Osteocyte (in vitro differentiated cells): Measurements from ENCODE around the gene CDT1. TPM values are rescaled to one million over a fixed set of nuclear protein-coding genes. Genes with fewer than 3 reads are reported as not detected.
"Not testable (repeated sequence)": the region's sequence is repeated elsewhere in the genome, so short reads cannot be mapped to it uniquely, and the experiment has no call there.

Source experiments
- DNase-seq: peaks from one replicate; pipeline ENCODE4 v3.0.0; 2021; ENCODE audit warnings: mixed read lengths; ENCODE audit not compliant: unreplicated experiment; ENCODE audit errors: extremely low spot score
- H3K27ac Mint-ChIP-seq: one replicate; pipeline ENCODE4 v1.8.0; 2021; ENCODE audit warnings: mild to moderate bottlenecking, mixed read lengths; ENCODE audit not compliant: unreplicated experiment
- H3K27me3 Mint-ChIP-seq: one replicate; pipeline ENCODE4 v1.8.0; 2021; ENCODE audit warnings: mixed read lengths; ENCODE audit not compliant: unreplicated experiment
- H3K36me3 Mint-ChIP-seq: one replicate; pipeline ENCODE4 v1.8.0; 2021; ENCODE audit warnings: mixed read lengths; ENCODE audit not compliant: unreplicated experiment
- H3K4me1 Mint-ChIP-seq: one replicate; pipeline ENCODE4 v1.8.0; 2021; ENCODE audit warnings: mixed read lengths; ENCODE audit not compliant: unreplicated experiment
- H3K4me3 Mint-ChIP-seq: one replicate; pipeline ENCODE4 v1.8.0; 2021; ENCODE audit warnings: mild to moderate bottlenecking, moderate library complexity, mixed read lengths; ENCODE audit not compliant: unreplicated experiment
- H3K9me3 Mint-ChIP-seq: one replicate; pipeline ENCODE4 v1.8.0; 2021; ENCODE audit warnings: mixed read lengths; ENCODE audit not compliant: unreplicated experiment
- CTCF ChIP-seq: fragments of 200-600 bp; sonication (generic); IDR thresholded peaks from 2 replicates; pipeline ENCODE4 v1.5.0; 2021; ENCODE audit warnings: antibody characterized with exemption, mild to moderate bottlenecking, moderate library complexity
- total RNA-seq: library from RNA; stranded (reverse); gene quantifications from 2 replicates; pipeline ENCODE4 v1.2.1, GENCODE V29; 2021

CDT1 gene
- total RNA-seq, 1 donor from 2014 or later: 6.6 TPM

- TF ChIP-seq CTCF: no peak
- Mint-ChIP-seq H3K27ac (no peak overlapping the region), H3K27me3 (no peaks in the 10 kb centered on the region), H3K9me3 (no peaks in the 10 kb centered on the region), H3K4me3 (no peak overlapping the region), H3K36me3 (peaks cover 5% of the 10 kb centered on the region), H3K4me1 (no peaks in the 10 kb centered on the region)
- no peak for DNase-seq
Measured at GRCh38 chr16:88819126-88819525, 15.5 kb downstream of the CDT1 start.

GRCh38 chr16:88820385-88821025 lies 16.9 kb downstream of the CDT1 start:
- Mint-ChIP-seq H3K9me3 (no peaks in the 10 kb centered on the region), H3K36me3 (peaks cover 5% of the 10 kb centered on the region), H3K4me3 (no peak overlapping the region), H3K27ac (no peak overlapping the region), H3K4me1 (no peaks in the 10 kb centered on the region), H3K27me3 (no peaks in the 10 kb centered on the region)
- TF ChIP-seq CTCF: no peak
- DNase-seq: no peak

GRCh38 chr16:88821168-88821850 lies 17.7 kb downstream of the CDT1 start:
- no peak for TF ChIP-seq CTCF
- Mint-ChIP-seq H3K27ac (no peak overlapping the region), H3K4me3 (no peak overlapping the region), H3K4me1 (no peaks in the 10 kb centered on the region), H3K36me3 (peaks cover 5% of the 10 kb centered on the region), H3K9me3 (no peaks in the 10 kb centered on the region), H3K27me3 (no peaks in the 10 kb centered on the region)
- DNase-seq: no peak

- no peak for DNase-seq
- H3K9me3 Mint-ChIP-seq: no peaks in the 10 kb centered on the region
- no peak overlapping the region for H3K27ac Mint-ChIP-seq
- TF ChIP-seq CTCF: no peak
- no peaks in the 10 kb centered on the region for H3K4me1 Mint-ChIP-seq
- no peaks in the 10 kb centered on the region for H3K27me3 Mint-ChIP-seq
- H3K4me3 Mint-ChIP-seq: no peak overlapping the region
- H3K36me3 Mint-ChIP-seq: peaks cover 5% of the 10 kb centered on the region
Measured at GRCh38 chr16:88822281-88823040, 18.9 kb downstream of the CDT1 start.

GRCh38 chr16:88823646-88824045 lies 20.1 kb downstream of the CDT1 start:
- DNase-seq, H3K36me3 Mint-ChIP-seq, H3K27me3 Mint-ChIP-seq, H3K4me1 Mint-ChIP-seq, H3K4me3 Mint-ChIP-seq, H3K9me3 Mint-ChIP-seq, H3K27ac Mint-ChIP-seq: not testable (repeated sequence)
